Endothelial cell of umbilical vein (primary cell): ENCODE measurements around the gene RAB27B. TPM values are rescaled to one million over a fixed set of nuclear protein-coding genes. Genes with fewer than 3 reads are reported as not detected.

ENCODE experiments used
- BruUV-seq: library from RNA; stranded (reverse); fragments of 400-500 nt; replicated peaks from 2 replicates; lab custom pipeline; 2021; lab: Mats Ljungman, UMichigan
- CTCF ChIA-PET: fragments of 300-600, 350-600 bp; sonication (Branson Sonifier 250); formaldehyde crosslinking; loops from one replicate; lab custom pipeline; 2021; ENCODE audit warnings: antibody characterized with exemption, inconsistent platforms; lab: Charles Lee
- POLR2A ChIA-PET: fragments of 300-600, 350-600 bp; sonication (Branson Sonifier 250); formaldehyde crosslinking; loops from one replicate; lab custom pipeline; 2021; ENCODE audit warnings: antibody characterized with exemption, inconsistent platforms; lab: Charles Lee
- DNase-seq: peaks from one replicate; pipeline ENCODE4 v3.0.0-alpha.2; 2011; ENCODE audit warnings: low read depth, low spot score
- FAIRE-seq: peaks from 2 replicates; lab custom pipeline; 2011; peaks lifted over from hg19 to GRCh38; lab: Jason Lieb, UNC
- H2AFZ ChIP-seq: 2 replicates; pipeline ENCODE4 v1.6.0; 2012; ENCODE audit warnings: low read depth, low read length, control low read depth, inconsistent platforms
- H3K27ac ChIP-seq: 2 replicates; pipeline ENCODE4 v1.5.1; 2011; ENCODE audit warnings: low read depth, mild to moderate bottlenecking, control low read depth, low read length, moderate library complexity; ENCODE audit not compliant: insufficient read depth
- H3K27me3 ChIP-seq, 2 experiments: 2 replicates each; pipeline versions ENCODE4 v1.6.0 to v1.6.1; 2011; ENCODE audit warnings: low read length in 2 of 2, mixed read lengths in 1 of 2; ENCODE audit not compliant: control insufficient read depth in 2 of 2, insufficient read depth in 2 of 2
- H3K36me3 ChIP-seq, 2 experiments: 2 replicates in 1 of 2; 3 replicates in 1 of 2; pipeline ENCODE4 v1.5.1; 2011; ENCODE audit warnings: low read length in 2 of 2, mild to moderate bottlenecking in 1 of 2, moderate library complexity in 1 of 2; ENCODE audit not compliant: control insufficient read depth in 2 of 2, insufficient read depth in 2 of 2; ENCODE audit errors: extremely low read depth in 1 of 2
- H3K4me1 ChIP-seq: 3 replicates; pipeline ENCODE4 v1.5.1; 2011; ENCODE audit warnings: mild to moderate bottlenecking, low read length; ENCODE audit not compliant: control insufficient read depth, insufficient read depth; ENCODE audit errors: extremely low read depth
- H3K4me2 ChIP-seq: 2 replicates; pipeline ENCODE4 v1.6.1; 2011; ENCODE audit warnings: low read length, control low read depth, mixed read lengths; ENCODE audit not compliant: insufficient read depth
- H3K4me3 ChIP-seq, 3 experiments: fragments of 200-600 bp in 1 of 3; sonication (generic), shearing (Covaris generic) in 1 of 3; replicated peaks in 1 of 3; 2 replicates each; pipeline ENCODE4 v1.5.1; 2011 to 2016; ENCODE audit warnings: control low read depth in 3 of 3, low read length in 3 of 3, mild to moderate bottlenecking in 2 of 3, inconsistent platforms in 1 of 3, low read depth in 1 of 3, moderate library complexity in 1 of 3; ENCODE audit not compliant: insufficient read depth in 1 of 3
- H3K79me2 ChIP-seq: 2 replicates; pipeline ENCODE4 v1.6.0; 2012; ENCODE audit warnings: low read length, inconsistent platforms; ENCODE audit not compliant: control insufficient read depth, insufficient read depth
- H3K9ac ChIP-seq: replicated peaks from 2 replicates; pipeline ENCODE3; 2011; ENCODE audit warnings: low read length, control low read depth; ENCODE audit not compliant: insufficient read depth; ENCODE audit errors: extremely low read depth
- H3K9me1 ChIP-seq: replicated peaks from 3 replicates; pipeline ENCODE4 v1.6.0; 2011; ENCODE audit warnings: mild to moderate bottlenecking, low read length; ENCODE audit not compliant: control insufficient read depth, insufficient read depth; ENCODE audit errors: extremely low read depth
- H3K9me3 ChIP-seq: replicated peaks from 2 replicates; pipeline ENCODE4 v1.5.1; 2012; ENCODE audit warnings: low read length, inconsistent platforms; ENCODE audit not compliant: control insufficient read depth, insufficient read depth
- H4K20me1 ChIP-seq: replicated peaks from 2 replicates; pipeline ENCODE3; 2011; ENCODE audit warnings: mild to moderate bottlenecking, low read length; ENCODE audit not compliant: control insufficient read depth, insufficient read depth; ENCODE audit errors: extremely low read depth
- CTCF ChIP-seq, 2 donors: IDR thresholded peaks; 1 replicate in 1 of 2; 2 replicates in 1 of 2; pipeline ENCODE4 v1.5.1; 2011; ENCODE audit warnings: low read length in 2 of 2, mild to moderate bottlenecking in 2 of 2, moderate library complexity in 2 of 2, control low read depth in 1 of 2, inconsistent platforms in 1 of 2, low read depth in 1 of 2; ENCODE audit not compliant: insufficient read depth in 1 of 2; ENCODE audit errors: extremely low read depth in 1 of 2
- EZH2 ChIP-seq: IDR thresholded peaks from 2 replicates; pipeline ENCODE4 v1.6.1; 2012; ENCODE audit warnings: borderline replicate concordance, low read depth, mild to moderate bottlenecking, moderate library complexity, low read length, inconsistent platforms; ENCODE audit not compliant: severe bottlenecking
- FOS ChIP-seq: IDR thresholded peaks from 2 replicates; pipeline ENCODE4 v1.6.1; 2011; ENCODE audit warnings: mild to moderate bottlenecking, low read length, moderate library complexity, borderline replicate concordance; ENCODE audit not compliant: insufficient read depth
- GATA2 ChIP-seq: IDR thresholded peaks from 2 replicates; pipeline ENCODE4 v1.7.0; 2011; ENCODE audit warnings: low read depth, mild to moderate bottlenecking, moderate library complexity, mixed read lengths, low read length; ENCODE audit not compliant: insufficient read length, insufficient read depth
- JUN ChIP-seq: IDR thresholded peaks from 2 replicates; pipeline ENCODE4 v1.6.1; 2011; ENCODE audit warnings: borderline replicate concordance, low read depth; ENCODE audit not compliant: insufficient read length, insufficient read depth
- MAX ChIP-seq: IDR thresholded peaks from 2 replicates; pipeline ENCODE4 v1.6.1; 2011; ENCODE audit not compliant: insufficient read depth, insufficient read length
- MYC ChIP-seq: IDR thresholded peaks from one replicate; pipeline ENCODE4 v1.6.1; 2011; ENCODE audit warnings: mild to moderate bottlenecking, low read depth, low read length
- dilution Hi-C: fragments of 300-500 bp; cut with MboI; formaldehyde crosslinking; loops from one replicate; pipeline ENCODE4 v1.15.0; 2019; ENCODE audit warnings: low sequenced_read_pairs; ENCODE audit not compliant: extremely low pct_ligation_motif_present
- intact Hi-C: fragments of 100-400 bp; cut with micrococcal nuclease; formaldehyde crosslinking; loops from one replicate; pipeline ENCODE4 v1.10.0; 2022
- polyA plus RNA-seq, 4 experiments: library from polyadenylated mRNA; depleted of rRNA in 3 of 4; stranded (reverse) in 3 of 4; unstranded in 1 of 4; fragments of >200 nt; gene quantifications; 2 replicates each; pipeline versions ENCODE4 v1.2.1 to v1.2.3, GENCODE V29; 2011 to 2012; ENCODE audit warnings: missing spikeins in 1 of 4
- total RNA-seq: library from RNA; stranded (reverse); gene quantifications from 2 replicates; pipeline ENCODE4 v1.2.3, GENCODE V29; 2021

The RAB27B gene
- total and polyA plus RNA-seq, 2 donors (not counting 3 experiments of a cell fraction or from before 2014, with no cell fraction given): not detected

GRCh38 chr18:54787121-54787520 lies 41.2 kb upstream of the RAB27B start:
- no peaks in the 10 kb centered on the region for H4K20me1 ChIP-seq
- no peak overlapping the region for H3K9ac ChIP-seq
- no peaks in the 10 kb centered on the region for H3K79me2 ChIP-seq
- ChIA-PET POLR2A (no interaction called here), CTCF (interaction anchor here (1.2 to 1.8 kb wide), 2 partner anchors 12 to 196 kb away, joined by 3 to 11 read pairs; no protein-coding TSS in a partner anchor)
- no peak overlapping the region for H3K27ac ChIP-seq
- H3K9me1 ChIP-seq: no peaks in the 10 kb centered on the region
- FAIRE-seq (no peak), DNase-seq (no peak)
- TF ChIP-seq MAX: peak; percentile 69
- TF ChIP-seq JUN: no peak
- no peaks in the 10 kb centered on the region for H3K36me3 ChIP-seq
- no peaks in the 10 kb centered on the region for H3K9me3 ChIP-seq
- no peak overlapping the region for H3K4me2 ChIP-seq
- H3K4me1 ChIP-seq: no peaks in the 10 kb centered on the region
- intact Hi-C loops (no loop called here), dilution Hi-C loops (no loop called here)
- no peak overlapping the region for H3K4me3 ChIP-seq
- peak overlapping the region; percentile 19 for H2AFZ ChIP-seq
- BruUV-seq: no TSS peak
- H3K27me3 ChIP-seq: no peaks in the 10 kb centered on the region

GRCh38 chr18:54787616-54788015 lies 40.7 kb upstream of the RAB27B start:
- dilution Hi-C loops (no loop called here), intact Hi-C loops (no loop called here)
- Histone ChIP-seq H3K4me3 (no peak overlapping the region), H3K9me1 (no peaks in the 10 kb centered on the region), H3K4me1 (no peaks in the 10 kb centered on the region), H3K9me3 (no peaks in the 10 kb centered on the region), H3K36me3 (no peaks in the 10 kb centered on the region), H3K4me2 (no peak overlapping the region), H3K9ac (no peak overlapping the region), H4K20me1 (no peaks in the 10 kb centered on the region), H3K79me2 (no peaks in the 10 kb centered on the region), H3K27me3 (no peaks in the 10 kb centered on the region), H3K27ac (no peak overlapping the region), H2AFZ (no peak overlapping the region)
- no peak for DNase-seq
- FAIRE-seq: no peak
- ChIA-PET CTCF (interaction anchor here (1.2 to 1.8 kb wide), 2 partner anchors 13 to 196 kb away, joined by 3 to 11 read pairs; no protein-coding TSS in a partner anchor), POLR2A (no interaction called here)
- no peak for TF ChIP-seq JUN
- TF ChIP-seq MYC: no peak
- TF ChIP-seq MAX: no peak
- no peak for TF ChIP-seq CTCF (IDR thresholded peaks at IDR 0.05; ENCODE audit: extremely low read depth in 1 of 2, insufficient read depth in 1 of 2, low read depth in 1 of 2, low read length in 2 of 2)
- no peak for TF ChIP-seq EZH2
- no peak for TF ChIP-seq FOS
- no peak for TF ChIP-seq GATA2
- BruUV-seq: no TSS peak
